OCI-LY1 (cell line): ENCODE data around the gene RAB40A.

Experiments
- H2AFZ ChIP-seq: fragments of 200-600 bp; sonication (generic), shearing (Covaris generic); 2 replicates; pipeline ENCODE4 v1.6.0; 2014; ENCODE audit warnings: antibody characterized with exemption, mild to moderate bottlenecking, low read length
- H3F3A ChIP-seq: fragments of 200-600 bp; sonication (generic), shearing (Covaris generic); 2 replicates; pipeline ENCODE4 v1.6.0; 2014; ENCODE audit warnings: mild to moderate bottlenecking, antibody characterized with exemption, low read length, moderate library complexity; ENCODE audit not compliant: insufficient read depth
- H3K27ac ChIP-seq: fragments of 200-600 bp; sonication (generic); 2 replicates; pipeline ENCODE4 v1.5.1; 2014; ENCODE audit warnings: low read length, mixed run types, mild to moderate bottlenecking, low read depth; ENCODE audit not compliant: poor library complexity, severe bottlenecking
- H3K27me3 ChIP-seq: fragments of 200-600 bp; sonication (generic); 2 replicates; pipeline ENCODE4 v1.6.0; 2014; ENCODE audit warnings: antibody characterized with exemption, mild to moderate bottlenecking, low read length, moderate library complexity; ENCODE audit not compliant: insufficient read depth
- H3K36me3 ChIP-seq: fragments of 200-600 bp; sonication (generic); 2 replicates; pipeline ENCODE4 v1.6.1; 2014; ENCODE audit warnings: mild to moderate bottlenecking, antibody characterized with exemption, low read length, moderate library complexity, mixed read lengths; ENCODE audit not compliant: insufficient read depth
- H3K4me1 ChIP-seq: fragments of 200-600 bp; sonication (generic); 2 replicates; pipeline ENCODE4 v1.5.1; 2014; ENCODE audit warnings: mild to moderate bottlenecking, low read length, moderate library complexity; ENCODE audit not compliant: insufficient read depth, severe bottlenecking
- H3K4me2 ChIP-seq: fragments of 200-600 bp; sonication (generic), shearing (Covaris generic); 2 replicates; pipeline ENCODE4 v1.6.1; 2014; ENCODE audit warnings: low read length
- H3K4me3 ChIP-seq: fragments of 200-600 bp; sonication (generic); 2 replicates; pipeline ENCODE4 v1.5.1; 2014; ENCODE audit warnings: low read length, low read depth, mild to moderate bottlenecking, mixed read lengths; ENCODE audit not compliant: poor library complexity, severe bottlenecking
- H3K79me2 ChIP-seq: fragments of 200-600 bp; shearing (Covaris generic); 2 replicates; pipeline ENCODE4 v1.6.1; 2016; ENCODE audit warnings: mixed run types, low read length, mixed read lengths; ENCODE audit not compliant: insufficient read depth
- H3K9ac ChIP-seq: fragments of 200-600 bp; sonication (generic), shearing (Covaris generic); 2 replicates; pipeline ENCODE4 v1.6.1; 2014; ENCODE audit warnings: mild to moderate bottlenecking, low read length, mixed read lengths
- H3K9me2 ChIP-seq: fragments of 200-600 bp; sonication (generic), shearing (Covaris generic); 2 replicates; pipeline ENCODE4 v1.6.1; 2014; ENCODE audit warnings: low read depth, mild to moderate bottlenecking, low read length, mixed read lengths
- H3K9me3 ChIP-seq: fragments of 200-600 bp; shearing (Covaris generic); 2 replicates; pipeline ENCODE4 v1.6.1; 2014; ENCODE audit warnings: low read length, mixed read lengths
- H4K20me1 ChIP-seq: fragments of 200-600 bp; sonication (generic), shearing (Covaris generic); 2 replicates; pipeline ENCODE4 v1.6.0; 2016; ENCODE audit warnings: mild to moderate bottlenecking, low read length; ENCODE audit not compliant: insufficient read depth
- CTCF ChIP-seq: fragments of 200-600 bp; sonication (generic), shearing (Covaris generic); IDR thresholded peaks from 2 replicates; pipeline ENCODE4 v1.5.1; 2017; ENCODE audit warnings: mild to moderate bottlenecking, antibody characterized with exemption, low read length, moderate library complexity, mixed read lengths
- EZH2 ChIP-seq: fragments of 200-600 bp; sonication (generic), shearing (Covaris generic); IDR thresholded peaks from 2 replicates; pipeline ENCODE4 v1.8.0; 2017; ENCODE audit warnings: borderline replicate concordance, mixed run types, mild to moderate bottlenecking, antibody characterized with exemption, low read length, moderate library complexity, mixed read lengths

Gene RAB40A

GRCh38 chrX:103519389-103519788 is at the start of gene RAB40A:
RAB40A (minus strand) TSS chrX:103519489; CDS start chrX:103500756, 18,733 bp downstream.
- Histone ChIP-seq H4K20me1 (no peaks in the 10 kb centered on the region), H3K4me1 (no peaks in the 10 kb centered on the region), H3F3A (no peaks in the 10 kb centered on the region), H3K79me2 (no peaks in the 10 kb centered on the region), H3K4me3 (no peak within 1 kb of the TSS), H3K36me3 (no peaks in the 10 kb centered on the region), H2AFZ (no peak within 1 kb of the TSS), H3K9me3 (no peaks in the 10 kb centered on the region), H3K4me2 (no peak within 1 kb of the TSS), H3K9ac (no peak within 1 kb of the TSS), H3K27me3 (no peaks in the 10 kb centered on the region), H3K27ac (no peak within 1 kb of the TSS), H3K9me2 (no peaks in the 10 kb centered on the region)
- TF ChIP-seq EZH2 (no peak), CTCF (no peak)

- H3K4me2 ChIP-seq: no peak overlapping the region
- no peaks in the 10 kb centered on the region for H3K27me3 ChIP-seq
- no peak overlapping the region for H3K4me3 ChIP-seq
- no peaks in the 10 kb centered on the region for H3K4me1 ChIP-seq
- no peaks in the 10 kb centered on the region for H4K20me1 ChIP-seq
- H3K9me3 ChIP-seq: no peaks in the 10 kb centered on the region
- H3K36me3 ChIP-seq: no peaks in the 10 kb centered on the region
- no peak overlapping the region for H2AFZ ChIP-seq
- H3K79me2 ChIP-seq: no peaks in the 10 kb centered on the region
- H3F3A ChIP-seq: no peaks in the 10 kb centered on the region
- no peak overlapping the region for H3K27ac ChIP-seq
- H3K9me2 ChIP-seq: no peaks in the 10 kb centered on the region
- H3K9ac ChIP-seq: no peak overlapping the region
- TF ChIP-seq CTCF: no peak
- TF ChIP-seq EZH2: no peak
Measured at GRCh38 chrX:103565752-103566151, 46.5 kb upstream of the RAB40A start.

- H3K27ac ChIP-seq: no peak overlapping the region
- H3K4me2 ChIP-seq: no peak overlapping the region
- no peak overlapping the region for H3K9ac ChIP-seq
- no peaks in the 10 kb centered on the region for H3K9me2 ChIP-seq
- H3K27me3 ChIP-seq: no peaks in the 10 kb centered on the region
- H2AFZ ChIP-seq: no peak overlapping the region
- no peak overlapping the region for H3K4me3 ChIP-seq
- H4K20me1 ChIP-seq: no peaks in the 10 kb centered on the region
- no peaks in the 10 kb centered on the region for H3K4me1 ChIP-seq
- H3K79me2 ChIP-seq: no peaks in the 10 kb centered on the region
- no peaks in the 10 kb centered on the region for H3K36me3 ChIP-seq
- H3K9me3 ChIP-seq: no peaks in the 10 kb centered on the region
- TF ChIP-seq CTCF (no peak), EZH2 (no peak)
- no peaks in the 10 kb centered on the region for H3F3A ChIP-seq
Measured at GRCh38 chrX:103565197-103565596, 45.9 kb upstream of the RAB40A start.
